Liver (tissue), 2 donors: ENCODE results near the gene PTPRN2.

Experiments
- CTCF ChIP-seq: fragments of 150-350 bp; IDR thresholded peaks from 2 replicates; pipeline ENCODE4 v1.5.1; 2017; ENCODE audit warnings: improper control_type of control experiment, low read depth, low read length; ENCODE audit not compliant: missing input control
- REST ChIP-seq: IDR thresholded peaks from 2 replicates; pipeline ENCODE4 v1.6.1; 2016; ENCODE audit warnings: antibody characterized with exemption, mild to moderate bottlenecking
- donor health status: healthy.

- TF ChIP-seq CTCF (no peak), REST (no peak)
These were observed 231.2 kb downstream of the PTPRN2 start for GRCh38 chr7:158356454-158356853.
